RKO (cell line): Measurements from ENCODE around the gene RGPD3.
"Not testable (repeated sequence)": the region's sequence is repeated elsewhere in the genome, so short reads cannot be mapped to it uniquely, and the experiment has no call there.

Experiments used
- DNase-seq: peaks from one replicate; pipeline ENCODE4 v3.0.0-alpha.2; 2016; ENCODE audit warnings: low spot score

RGPD3 gene

GRCh38 chr2:106486551-106487385 lies 18.6 kb upstream of the RGPD3 start, which contains the start of gene CD8B2:
Gene CD8B2, plus strand, starts transcription at chr2:106487364. Its CDS starts 63 bp downstream, at chr2:106487427.
- not testable (repeated sequence) for DNase-seq

GRCh38 chr2:106479563-106479962 lies 11.3 kb upstream of the RGPD3 start:
- DNase-seq, result not testable (repeated sequence)

DNA sequence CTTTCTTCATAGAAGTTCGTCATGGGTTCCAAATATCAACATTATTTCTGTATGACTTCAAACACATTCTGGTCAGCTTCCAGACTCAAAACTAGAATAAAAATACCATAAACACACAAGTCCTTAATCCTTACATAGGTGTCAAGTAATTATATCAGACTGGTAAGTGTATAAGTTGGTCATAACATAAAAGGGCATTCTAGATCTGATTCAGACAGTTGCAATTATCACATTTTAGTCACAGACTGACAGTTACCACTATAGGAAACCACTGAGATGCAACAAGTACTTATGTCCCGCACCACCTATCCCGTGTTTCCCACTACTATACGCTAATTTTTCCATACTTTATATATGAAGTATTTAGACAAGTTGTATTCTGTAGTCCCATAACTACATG lies 9.4 kb upstream of the RGPD3 start:
- DNase-seq, result not testable (repeated sequence)

DNA sequence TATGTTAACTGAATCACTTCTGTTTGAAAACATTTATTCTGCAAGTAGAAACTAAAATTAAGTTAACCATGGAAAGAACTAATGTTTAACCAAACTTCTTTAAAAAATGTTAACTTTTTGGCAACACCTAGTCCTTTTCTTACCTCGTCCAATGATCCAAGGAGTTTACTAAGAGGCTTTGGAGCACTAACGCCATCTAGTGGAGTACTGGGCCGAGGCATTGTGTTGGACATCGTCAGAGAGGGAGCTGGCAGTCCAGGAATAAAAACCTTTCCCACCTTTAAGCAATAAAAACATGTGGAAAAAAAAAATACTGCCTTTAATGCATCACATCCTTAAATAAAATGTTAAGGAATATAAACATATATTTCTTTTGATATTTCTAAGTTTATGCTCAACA lies 2.4 kb upstream of the RGPD3 start:
- not testable (repeated sequence) for DNase-seq

DNA sequence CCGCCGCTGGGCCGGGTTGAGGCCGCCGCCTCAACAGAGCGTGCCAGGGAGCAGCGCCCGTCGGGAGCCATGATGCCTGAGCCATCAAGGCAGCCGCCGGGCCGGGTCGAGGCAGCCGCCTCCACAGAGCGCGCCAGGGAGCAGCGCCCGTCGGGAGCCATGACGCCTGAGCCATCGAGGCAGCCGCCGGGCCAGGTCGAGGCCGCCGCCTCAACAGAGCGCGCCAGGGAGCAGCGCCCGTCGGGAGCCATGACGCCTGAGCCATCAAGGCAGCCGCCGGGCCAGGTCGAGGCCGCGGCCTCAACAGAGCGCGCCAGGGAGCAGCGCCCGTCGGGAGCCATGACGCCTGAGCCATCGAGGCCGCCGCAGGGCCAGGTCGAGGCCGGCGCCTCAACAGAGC lies 697 bp downstream of the RGPD3 start:
- not testable (repeated sequence) for DNase-seq

- not testable (repeated sequence) for DNase-seq
These were observed 6.3 kb downstream of the RGPD3 start for GRCh38 chr2:106461882-106462281.

DNA sequence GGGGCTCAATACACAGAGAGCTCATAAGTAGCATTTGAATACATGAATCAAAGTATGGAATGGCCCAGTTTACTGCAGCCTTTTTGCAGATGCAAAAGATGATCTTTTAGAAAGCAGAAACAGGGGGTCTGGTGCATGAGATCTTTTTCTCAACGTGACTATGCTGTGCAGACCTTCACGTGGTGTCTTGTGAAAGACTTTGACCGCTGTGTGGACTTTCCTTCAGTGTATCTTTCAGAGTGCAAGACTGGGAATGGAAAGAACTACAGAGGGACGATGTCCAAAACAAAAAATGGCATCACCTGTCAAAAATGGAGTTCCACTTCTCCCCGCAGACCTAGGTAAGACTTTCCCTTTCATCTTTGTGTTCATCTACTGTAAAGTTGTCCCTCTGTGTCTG lies 77.5 kb downstream of the RGPD3 start:
- not testable (repeated sequence) for DNase-seq

DNA sequence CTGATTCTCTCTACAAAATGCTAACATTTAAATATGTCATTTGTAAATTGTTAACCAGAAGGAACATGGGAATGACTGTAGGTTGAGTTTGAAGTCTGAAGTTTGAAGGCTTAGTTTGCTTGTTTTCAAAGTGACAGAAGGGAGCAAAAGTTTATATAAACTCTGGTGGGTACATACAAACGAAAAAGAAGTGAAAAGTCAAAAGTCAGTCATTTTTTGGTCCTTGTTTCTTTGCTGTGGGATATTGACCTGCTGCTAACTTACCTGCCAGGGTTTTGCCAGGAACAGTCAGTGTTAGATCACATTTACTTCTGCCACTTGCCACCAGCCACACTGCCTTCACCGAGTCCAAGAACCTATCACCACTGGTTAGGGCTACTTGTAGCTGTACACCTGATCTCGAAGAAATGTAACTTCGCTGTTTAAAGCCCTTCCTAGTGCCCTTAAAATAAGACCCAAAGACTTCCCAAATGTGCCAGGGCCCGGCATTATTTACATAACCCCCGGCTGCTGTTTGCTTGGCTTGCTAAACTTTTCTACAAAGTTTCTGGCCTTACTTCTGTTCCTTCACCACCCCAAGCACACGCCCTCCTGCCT lies 79.3 kb downstream of the RGPD3 start:
- DNase-seq, result not testable (repeated sequence)

- not testable (repeated sequence) for DNase-seq
These were observed 83.7 kb downstream of the RGPD3 start for GRCh38 chr2:106384548-106384947.

- not testable (repeated sequence) for DNase-seq
These were observed 86.3 kb downstream of the RGPD3 start for GRCh38 chr2:106381867-106382266.

DNA sequence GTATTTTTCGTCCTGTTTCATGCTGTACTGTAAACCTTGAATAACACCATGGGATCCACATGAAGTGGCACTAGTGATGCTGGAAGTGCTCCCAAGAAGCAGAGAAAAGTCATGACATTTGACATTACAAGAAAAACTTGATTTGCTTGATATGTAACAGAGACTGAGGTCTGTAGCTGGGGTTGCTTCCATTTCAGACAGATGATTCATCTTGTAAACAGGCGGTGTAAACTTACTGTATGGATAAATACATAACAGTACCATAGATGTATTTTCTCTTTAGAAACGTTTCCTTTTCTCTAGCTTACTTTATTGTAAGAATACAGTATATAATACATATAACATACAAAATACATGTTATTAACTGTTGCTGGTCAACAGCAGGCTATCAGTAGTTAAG lies 88.6 kb downstream of the RGPD3 start:
- DNase-seq, result not testable (repeated sequence)

DNA sequence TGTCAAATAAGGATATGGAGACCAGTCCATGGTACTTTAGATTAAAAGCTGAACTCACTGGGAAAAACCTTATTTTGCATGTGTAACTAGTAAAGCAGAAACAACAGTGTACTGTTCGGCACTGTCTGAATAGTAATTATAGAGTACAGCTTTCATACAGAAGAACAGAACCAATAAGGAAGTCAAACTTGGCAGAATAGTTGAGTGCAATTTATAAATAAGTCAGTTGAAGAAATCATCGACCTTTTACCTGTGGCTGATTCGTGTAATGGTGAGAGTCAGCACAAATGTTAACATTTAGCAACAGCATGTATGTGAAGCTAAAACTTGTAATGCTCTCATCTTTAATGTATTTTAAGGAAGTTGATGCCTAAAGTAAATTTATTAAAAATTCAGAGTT lies 99.0 kb downstream of the RGPD3 start:
- not testable (repeated sequence) for DNase-seq

DNA sequence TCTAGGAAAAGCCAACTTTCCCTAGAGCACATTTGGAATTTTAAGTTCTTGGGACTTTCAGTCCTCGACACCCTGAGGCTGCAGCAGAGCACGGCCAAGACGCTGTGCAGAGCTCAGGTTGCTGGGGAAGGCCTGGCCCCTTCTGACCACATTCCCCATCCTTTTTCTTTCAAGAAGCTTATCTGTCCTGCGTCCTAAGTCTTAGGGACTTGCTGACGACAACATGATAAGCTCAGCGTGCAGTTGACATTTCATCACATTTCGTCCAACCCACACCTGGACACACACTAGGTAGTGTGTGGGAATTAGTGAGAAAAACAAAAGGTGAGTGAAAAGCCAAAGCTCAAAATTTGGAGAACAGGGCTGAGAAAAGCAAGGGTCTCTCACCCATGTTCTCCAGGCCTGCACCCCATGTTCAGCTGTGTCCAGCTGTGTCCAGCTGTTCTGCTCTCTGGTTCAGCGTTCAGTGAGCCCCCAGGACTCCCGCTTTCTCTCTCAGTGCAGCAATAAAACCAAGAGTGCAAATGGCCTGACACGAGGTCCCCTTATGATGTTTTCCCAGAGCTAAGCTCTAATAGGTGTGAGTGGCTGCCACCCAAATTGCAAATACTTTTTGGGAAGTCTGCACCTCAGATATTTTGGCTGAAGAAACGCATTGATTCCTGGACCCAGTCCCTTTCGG lies 101.9 kb downstream of the RGPD3 start:
- DNase-seq, result no peak

GRCh38 chr2:106363791-106364190 lies 104.4 kb downstream of the RGPD3 start:
- peak; percentile 8 for DNase-seq

DNA sequence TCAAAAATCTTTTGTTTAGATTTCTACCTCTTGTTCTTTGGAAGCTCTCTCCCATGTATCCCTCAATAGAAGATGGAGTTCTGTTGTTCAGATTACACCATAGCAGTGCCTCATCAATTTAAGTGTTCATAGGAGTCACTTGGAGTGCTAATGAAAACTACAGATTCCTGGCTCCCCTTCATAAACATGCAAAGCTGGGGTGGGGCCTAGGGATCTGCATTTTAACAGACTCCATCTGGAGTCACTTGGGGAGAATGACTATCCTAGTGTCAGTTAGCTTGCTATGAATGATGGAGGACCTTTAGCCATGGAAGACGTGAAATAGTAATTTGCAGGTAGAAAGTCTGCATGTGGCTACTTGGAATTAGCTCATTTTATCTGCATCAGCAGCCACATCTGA lies 105.4 kb downstream of the RGPD3 start:
- DNase-seq, result no peak

- no peak for DNase-seq
These were observed 108.7 kb downstream of the RGPD3 start for GRCh38 chr2:106359512-106359911.

- DNase-seq, result no peak
These were observed 109.7 kb downstream of the RGPD3 start for GRCh38 chr2:106358521-106358920.

- no peak for DNase-seq
These were observed 110.1 kb downstream of the RGPD3 start for GRCh38 chr2:106358081-106358480.

DNA sequence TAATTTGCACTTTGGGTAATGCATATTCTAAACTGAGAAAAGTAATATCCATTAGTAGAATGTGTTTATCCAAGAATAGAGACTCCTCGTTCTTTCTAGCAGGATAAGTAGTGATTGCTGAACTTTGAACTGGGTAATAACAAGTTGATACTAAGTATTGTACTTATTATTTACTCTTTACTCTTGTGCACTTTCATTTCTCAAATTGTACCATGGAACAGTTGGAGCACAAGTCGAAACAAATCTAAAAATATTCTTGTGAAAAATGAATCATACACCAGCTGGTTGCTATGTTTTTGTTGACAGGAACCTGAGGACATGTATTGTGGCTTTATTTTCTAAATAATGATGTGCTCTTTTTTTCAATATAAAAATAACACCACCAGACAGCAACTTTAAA lies 111.9 kb downstream of the RGPD3 start:
- no peak for DNase-seq

GRCh38 chr2:106353676-106354075 lies 114.5 kb downstream of the RGPD3 start:
- DNase-seq, result no peak

GRCh38 chr2:106350980-106351379 lies 117.2 kb downstream of the RGPD3 start:
- DNase-seq, result no peak

DNA sequence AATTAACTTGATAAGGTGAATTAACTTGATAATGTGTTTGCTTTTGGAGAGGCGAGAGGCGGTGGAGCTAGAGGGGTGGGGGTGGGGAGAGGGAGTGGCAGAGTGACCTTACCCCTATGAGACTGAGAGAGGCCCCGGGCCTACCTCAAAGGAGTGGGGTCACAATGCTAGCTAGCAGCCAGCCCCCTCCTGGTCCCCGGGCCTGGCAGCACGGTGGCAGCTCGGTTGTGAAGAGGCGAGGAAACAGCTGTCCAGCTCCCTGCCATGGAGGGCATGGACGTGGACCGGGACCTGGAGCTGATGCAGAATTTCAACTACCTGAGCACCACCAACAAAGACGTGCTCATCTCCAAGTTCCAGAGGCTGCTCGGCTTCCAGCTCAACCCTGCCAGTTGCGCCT lies 123.9 kb downstream of the RGPD3 start:
- no peak for DNase-seq

DNA sequence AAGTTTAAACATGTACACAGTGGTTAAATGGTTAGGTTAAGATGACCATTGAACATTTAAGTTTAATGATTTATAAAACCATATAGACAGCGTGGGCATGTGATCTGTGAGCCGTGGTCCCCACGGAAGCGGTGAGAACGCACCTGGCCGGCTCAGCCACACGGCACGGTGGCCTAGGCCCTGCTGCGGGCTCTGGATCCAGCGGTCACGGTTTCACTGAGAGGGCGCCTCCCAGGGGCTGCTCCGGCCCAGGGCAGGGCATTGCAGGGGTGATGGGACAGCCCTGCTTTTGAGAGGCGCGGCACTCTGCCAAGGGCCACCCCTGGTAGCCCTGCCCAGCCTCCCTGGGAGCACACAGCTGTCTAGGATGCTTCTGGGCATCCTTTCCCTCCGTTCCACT lies 124.9 kb downstream of the RGPD3 start:
- DNase-seq, result no peak
